Tibial artery (tissue), 4 donors: Measurements from ENCODE around the gene CABLES2.
"Not testable (repeated sequence)": the region's sequence is repeated elsewhere in the genome, so short reads cannot be mapped to it uniquely, and the experiment has no call there.

Experiments
- DNase-seq, 2 donors: peaks; one replicate each; pipeline ENCODE4 v3.0.0-alpha.2; 2019
- H3K27ac ChIP-seq, 2 donors: fragments of 200-600 bp; sonication (generic) in 1 of 2; 1 replicate in 1 of 2; 2 replicates in 1 of 2; pipeline ENCODE4 v1.5.1; 2018 to 2019; ENCODE audit warnings: mild to moderate bottlenecking in 1 of 2
- H3K27me3 ChIP-seq, 2 donors: fragments of 200-600 bp; sonication (generic) in 1 of 2; one replicate each; pipeline versions ENCODE4 v1.5.1 to v1.6.0; 2016 to 2019
- H3K36me3 ChIP-seq, 3 donors: fragments of 200-600 bp; sonication (generic) in 2 of 3; one replicate each; pipeline ENCODE4 v1.5.1; 2016 to 2019; ENCODE audit warnings: mild to moderate bottlenecking in 2 of 3
- H3K4me1 ChIP-seq, 4 donors: fragments of 200-600 bp; sonication (generic) in 2 of 4; 1 replicate in 3 of 4; 2 replicates in 1 of 4; pipeline ENCODE4 v1.5.1; 2016 to 2019
- H3K4me3 ChIP-seq, 2 donors: fragments of 200-600 bp; sonication (generic) in 1 of 2; 1 replicate in 1 of 2; 2 replicates in 1 of 2; pipeline ENCODE4 v1.5.1; 2018 to 2019; ENCODE audit warnings: mild to moderate bottlenecking in 2 of 2
- H3K9me3 ChIP-seq, 3 donors: fragments of 200-600 bp; sonication (generic) in 1 of 3; one replicate each; pipeline ENCODE4 v1.5.1; 2016 to 2019
- CTCF ChIP-seq, 2 experiments: fragments of 200-600 bp in 1 of 2; fragments of 450-650 bp in 1 of 2; IDR thresholded peaks; one replicate each; pipeline ENCODE4 v1.5.1; 2017 to 2019; ENCODE audit warnings: antibody characterized with exemption in 2 of 2, mild to moderate bottlenecking in 1 of 2, moderate library complexity in 1 of 2
- intact Hi-C: fragments of 100-400 bp; cut with DNase I; formaldehyde crosslinking; loops from one replicate; pipeline ENCODE4 v1.15.0; 2023; ENCODE audit warnings: low total_unique reads

CABLES2 gene

GRCh38 chr20:62374331-62375152 is 32.5 kb downstream of the CABLES2 start:
- intact Hi-C loops, result no loop called here
- Histone ChIP-seq H3K27me3 (no peaks in the 10 kb centered on the region), H3K9me3 (no peaks in the 10 kb centered on the region), H3K4me1 (peaks cover 14 to 90% (median 80%) of the 10 kb centered on the region in 4 donors), H3K36me3 (no peaks in the 10 kb centered on the region), H3K4me3 (no peak overlapping the region), H3K27ac (peak overlapping the region; percentile 62 to 76)
- no peak for DNase-seq
- no peak for TF ChIP-seq CTCF (IDR thresholded peaks at IDR 0.05)

- intact Hi-C loops, H3K36me3 ChIP-seq, H3K27me3 ChIP-seq, H3K4me3 ChIP-seq, DNase-seq, H3K9me3 ChIP-seq: not testable (repeated sequence)
- Histone ChIP-seq H3K27ac (peak overlapping the region; percentile 62 to 76), H3K4me1 (peaks cover 22 to 92% (median 87%) of the 10 kb centered on the region in 4 donors)
Observed at GRCh38 chr20:62373631-62374179, 33.4 kb downstream of the CABLES2 start.

GRCh38 chr20:62372042-62372993 is 34.8 kb downstream of the CABLES2 start:
- Histone ChIP-seq H3K9me3 (no peaks in the 10 kb centered on the region), H3K4me1 (peaks cover 31 to 92% (median 88%) of the 10 kb centered on the region in 4 donors), H3K4me3 (peak overlapping the region in 1 of 2 donors; percentile 15), H3K27me3 (no peaks in the 10 kb centered on the region), H3K27ac (peak overlapping the region; percentile 96 to 98), H3K36me3 (no peaks in the 10 kb centered on the region)
- peak in 1 of 2 donors; percentile 87 for DNase-seq
- intact Hi-C loops, result no loop called here
- no peak for TF ChIP-seq CTCF (IDR thresholded peaks at IDR 0.05)

GRCh38 chr20:62371588-62372041 is 35.5 kb downstream of the CABLES2 start:
- no peaks in the 10 kb centered on the region for H3K9me3 ChIP-seq
- no peaks in the 10 kb centered on the region for H3K27me3 ChIP-seq
- peaks cover 25 to 87% (median 81%) of the 10 kb centered on the region in 4 donors for H3K4me1 ChIP-seq
- intact Hi-C loops, result no loop called here
- H3K27ac ChIP-seq, result peak overlapping the region; percentile 96 to 98
- no peak for DNase-seq
- H3K4me3 ChIP-seq, result peak overlapping the region in 1 of 2 donors; percentile 15
- no peaks in the 10 kb centered on the region for H3K36me3 ChIP-seq
- no peak for TF ChIP-seq CTCF (IDR thresholded peaks at IDR 0.05)

- no peaks in the 10 kb centered on the region for H3K36me3 ChIP-seq
- peak overlapping the region; percentile 96 to 98 for H3K27ac ChIP-seq
- H3K27me3 ChIP-seq, result no peaks in the 10 kb centered on the region
- TF ChIP-seq CTCF (IDR thresholded peaks at IDR 0.05), result no peak
- H3K4me1 ChIP-seq, result peaks cover 22 to 87% (median 76%) of the 10 kb centered on the region in 4 donors
- intact Hi-C loops, result no loop called here
- H3K4me3 ChIP-seq, result no peak overlapping the region
- no peaks in the 10 kb centered on the region for H3K9me3 ChIP-seq
- DNase-seq, result no peak
Observed at GRCh38 chr20:62370807-62371587, 36.1 kb downstream of the CABLES2 start.
